ENCODE measurements around the gene GAN. TPM values are rescaled to one million over a fixed set of nuclear protein-coding genes. Genes with fewer than 3 reads are reported as not detected.

GAN gene
- polyA plus RNA-seq, 3 donors from 2014 or later: 1.3 to 2.8 (median 2.0) TPM

DNA sequence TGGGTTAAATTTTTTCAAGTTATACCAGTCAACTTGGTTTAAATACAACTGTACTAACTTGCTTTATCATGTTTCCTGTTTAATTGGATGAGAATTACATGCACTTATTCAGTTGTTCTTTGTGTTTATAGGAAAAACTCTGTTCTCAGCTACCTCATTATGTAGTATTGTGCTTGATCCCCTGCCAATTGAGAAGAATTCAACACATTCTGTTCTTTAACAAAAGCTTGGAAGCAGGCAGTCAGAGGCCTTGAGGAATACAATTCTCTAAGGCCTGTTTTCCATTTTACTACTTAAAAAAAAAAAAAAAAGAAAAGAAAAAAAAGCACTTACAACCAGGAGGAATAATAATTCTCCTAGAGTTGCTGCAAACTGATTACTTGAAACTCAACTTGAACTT, 69.2 kb downstream of the GAN start:
- Mint-ChIP-seq H3K4me3 (no peak overlapping the region), H3K36me3 (peaks cover 6 to 10% (median 7%) of the 10 kb centered on the region in 3 donors), H3K27me3 (ENCODE audit: low read depth in 3 of 3) (peaks cover 0 to 1% (median 0%) of the 10 kb centered on the region in 3 donors), H3K27ac (no peak overlapping the region), H3K4me1 (no peaks in the 10 kb centered on the region), H3K9me3 (no peaks in the 10 kb centered on the region)
- no peak for DNase-seq

GRCh38 chr16:81385031-81385756, 70.4 kb downstream of the GAN start:
- DNase-seq: no peak
- Mint-ChIP-seq H3K9me3 (no peaks in the 10 kb centered on the region), H3K27ac (no peak overlapping the region), H3K4me3 (no peak overlapping the region), H3K36me3 (peaks cover 2 to 10% (median 6%) of the 10 kb centered on the region in 3 donors), H3K27me3 (ENCODE audit: low read depth in 3 of 3) (peaks cover 0 to 1% (median 0%) of the 10 kb centered on the region in 3 donors), H3K4me1 (no peaks in the 10 kb centered on the region)

GRCh38 chr16:81388357-81388756, 73.6 kb downstream of the GAN start:
- DNase-seq: no peak
- no peaks in the 10 kb centered on the region for H3K9me3 Mint-ChIP-seq
- H3K36me3 Mint-ChIP-seq: peaks cover 0 to 19% (median 9%) of the 10 kb centered on the region in 3 donors
- H3K4me1 Mint-ChIP-seq: no peaks in the 10 kb centered on the region
- H3K27me3 Mint-ChIP-seq (ENCODE audit: low read depth in 3 of 3): peaks cover 0 to 1% (median 0%) of the 10 kb centered on the region in 3 donors
- H3K27ac Mint-ChIP-seq: no peak overlapping the region
- H3K4me3 Mint-ChIP-seq: no peak overlapping the region

GRCh38 chr16:81390840-81391239, 76.1 kb downstream of the GAN start:
- Mint-ChIP-seq H3K27ac (no peak overlapping the region), H3K4me3 (no peak overlapping the region), H3K36me3 (peaks cover 0 to 16% (median 12%) of the 10 kb centered on the region in 3 donors)

DNA sequence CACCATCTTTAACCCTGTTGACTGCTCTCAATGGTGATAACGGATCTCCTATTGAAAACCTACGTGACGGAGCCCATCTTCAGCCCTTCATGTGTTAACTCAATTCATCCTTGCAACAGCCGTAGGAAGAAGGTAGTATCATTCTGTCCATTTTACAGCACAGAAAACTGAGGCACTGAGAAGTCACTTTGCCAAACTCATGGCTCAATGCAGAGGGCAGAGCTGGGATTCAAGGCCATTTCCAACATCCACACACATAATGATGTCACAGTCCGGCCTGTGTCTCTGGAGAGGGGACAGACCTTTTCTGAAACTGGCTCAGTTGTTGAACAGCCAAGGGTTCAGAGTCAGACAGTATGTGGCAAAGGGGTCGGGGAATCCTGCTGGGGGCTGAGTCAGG, 77.2 kb downstream of the GAN start:
- no peak for DNase-seq
- no peaks in the 10 kb centered on the region for H3K9me3 Mint-ChIP-seq
- H3K4me1 Mint-ChIP-seq: no peaks in the 10 kb centered on the region
- H3K4me3 Mint-ChIP-seq: no peak overlapping the region
- peaks cover 1 to 3% (median 2%) of the 10 kb centered on the region in 3 donors for H3K27me3 Mint-ChIP-seq (ENCODE audit: low read depth in 3 of 3)
- H3K36me3 Mint-ChIP-seq: peaks cover 0 to 13% (median 8%) of the 10 kb centered on the region in 3 donors
- no peak overlapping the region for H3K27ac Mint-ChIP-seq

More at GRCh38 chr16:81390840-81391239, 76.1 kb downstream of the GAN start:
- H3K4me1 Mint-ChIP-seq: no peaks in the 10 kb centered on the region
- no peaks in the 10 kb centered on the region for H3K9me3 Mint-ChIP-seq
- peaks cover 2 to 3% (median 3%) of the 10 kb centered on the region in 3 donors for H3K27me3 Mint-ChIP-seq (ENCODE audit: low read depth in 3 of 3)
- DNase-seq: no peak

DNA sequence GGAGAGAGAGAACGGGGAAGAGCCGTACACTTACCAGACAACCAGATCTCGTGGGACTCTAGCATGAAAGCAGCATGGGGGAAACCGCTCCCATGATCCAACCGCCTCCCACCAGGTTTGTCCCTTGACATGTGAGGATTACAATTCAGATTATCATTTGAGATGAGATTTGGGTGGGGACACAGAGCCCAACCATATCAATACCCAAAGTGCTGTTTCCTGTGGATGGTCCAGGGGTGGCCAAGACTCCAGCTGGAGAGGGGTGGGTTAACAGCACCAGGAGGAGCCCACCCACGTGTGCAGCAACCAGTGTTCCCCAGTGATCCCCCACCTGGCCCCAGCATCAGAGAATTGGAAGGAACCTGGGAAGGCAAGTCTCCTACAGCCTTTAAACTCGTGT, 79.7 kb downstream of the GAN start:
- Mint-ChIP-seq H3K36me3 (peaks cover 0 to 9% (median 6%) of the 10 kb centered on the region in 3 donors), H3K4me3 (no peak overlapping the region), H3K9me3 (no peaks in the 10 kb centered on the region), H3K27me3 (ENCODE audit: low read depth in 3 of 3) (peaks cover 2 to 4% (median 3%) of the 10 kb centered on the region in 3 donors), H3K4me1 (no peaks in the 10 kb centered on the region), H3K27ac (no peak overlapping the region)
- no peak for DNase-seq

DNA sequence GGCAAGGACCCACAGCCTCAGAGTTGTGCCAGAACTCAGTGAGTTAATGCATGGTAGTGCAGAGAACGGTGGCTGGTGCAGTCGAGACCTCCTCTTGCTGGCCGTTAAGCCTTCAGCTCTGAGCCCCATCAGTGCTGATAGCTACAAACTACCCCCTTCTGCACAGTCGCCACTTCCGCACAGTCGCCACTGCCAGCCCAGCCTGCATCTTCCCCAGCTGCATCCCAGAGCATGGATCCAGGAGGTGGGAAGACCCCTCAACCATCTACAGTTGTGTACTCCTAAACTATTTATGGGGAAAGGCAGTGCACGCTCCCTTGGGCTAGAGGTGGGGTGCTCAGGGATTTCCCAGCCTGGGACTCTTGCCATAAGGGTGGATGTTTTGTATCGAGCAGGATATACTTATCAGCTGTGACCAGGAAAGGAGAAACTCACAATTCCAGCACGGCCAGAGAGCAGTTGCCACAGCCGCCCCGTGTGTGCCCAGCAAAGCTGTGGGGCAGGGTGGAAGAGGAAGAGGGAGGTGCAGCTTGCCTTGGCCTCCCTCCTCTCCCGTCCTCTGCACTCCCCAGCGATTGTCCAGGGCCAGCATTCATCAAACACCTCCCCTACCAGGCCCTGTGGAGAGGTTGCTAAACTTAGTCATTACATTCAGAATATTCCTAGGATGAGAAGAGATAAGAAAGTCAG, 80.3 kb downstream of the GAN start:
- peaks cover 0 to 9% (median 8%) of the 10 kb centered on the region in 3 donors for H3K36me3 Mint-ChIP-seq
- no peak overlapping the region for H3K4me3 Mint-ChIP-seq
- H3K9me3 Mint-ChIP-seq: no peaks in the 10 kb centered on the region
- no peak for DNase-seq
- peaks cover 2 to 7% (median 3%) of the 10 kb centered on the region in 3 donors for H3K27me3 Mint-ChIP-seq (ENCODE audit: low read depth in 3 of 3)
- H3K27ac Mint-ChIP-seq: no peak overlapping the region
- no peaks in the 10 kb centered on the region for H3K4me1 Mint-ChIP-seq

DNA sequence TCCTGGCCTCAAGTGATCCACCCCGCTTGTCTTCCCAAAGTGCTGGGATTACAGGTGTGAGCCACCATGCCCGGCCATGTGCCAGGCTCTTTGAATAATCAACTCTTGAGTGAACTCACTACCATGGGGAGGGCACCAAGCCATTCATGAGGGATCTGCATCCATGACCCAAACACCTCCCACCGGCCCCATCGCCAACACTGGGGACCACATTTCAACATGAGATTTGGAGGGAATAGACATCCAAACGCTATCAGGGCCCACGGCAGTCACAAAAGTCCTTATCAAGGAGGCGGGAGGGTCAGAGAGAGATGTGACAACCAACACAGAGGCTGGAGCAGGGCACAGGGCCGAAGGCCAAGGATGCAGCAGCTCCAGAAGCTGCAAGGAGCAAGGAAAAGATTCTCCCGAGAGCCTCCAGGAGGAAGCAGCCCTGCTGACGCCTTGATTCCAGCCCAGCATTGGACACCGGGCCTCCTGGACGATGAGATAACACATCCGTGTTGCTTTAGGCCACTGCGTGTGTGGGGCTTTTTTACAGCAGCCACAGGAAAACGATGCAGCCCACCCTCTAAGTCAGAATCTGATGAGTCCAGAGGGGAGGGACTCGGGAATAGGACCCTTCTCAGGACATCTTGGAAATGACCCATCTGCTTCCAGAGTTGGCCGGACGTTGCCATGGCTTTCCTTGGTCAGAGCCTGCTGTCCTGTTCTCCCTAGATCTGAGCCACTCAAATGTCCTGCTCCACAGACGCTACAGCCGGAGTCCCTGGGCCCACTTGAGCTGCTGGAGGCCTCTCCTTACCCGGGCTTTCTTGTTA, 82.5 kb downstream of the GAN start:
- no peak for DNase-seq
- Mint-ChIP-seq H3K27ac (no peak overlapping the region), H3K9me3 (no peaks in the 10 kb centered on the region), H3K36me3 (peaks cover 0 to 9% (median 0%) of the 10 kb centered on the region in 3 donors), H3K27me3 (ENCODE audit: low read depth in 3 of 3) (peaks cover 2 to 9% (median 3%) of the 10 kb centered on the region in 3 donors), H3K4me1 (no peaks in the 10 kb centered on the region), H3K4me3 (no peak overlapping the region)

DNA sequence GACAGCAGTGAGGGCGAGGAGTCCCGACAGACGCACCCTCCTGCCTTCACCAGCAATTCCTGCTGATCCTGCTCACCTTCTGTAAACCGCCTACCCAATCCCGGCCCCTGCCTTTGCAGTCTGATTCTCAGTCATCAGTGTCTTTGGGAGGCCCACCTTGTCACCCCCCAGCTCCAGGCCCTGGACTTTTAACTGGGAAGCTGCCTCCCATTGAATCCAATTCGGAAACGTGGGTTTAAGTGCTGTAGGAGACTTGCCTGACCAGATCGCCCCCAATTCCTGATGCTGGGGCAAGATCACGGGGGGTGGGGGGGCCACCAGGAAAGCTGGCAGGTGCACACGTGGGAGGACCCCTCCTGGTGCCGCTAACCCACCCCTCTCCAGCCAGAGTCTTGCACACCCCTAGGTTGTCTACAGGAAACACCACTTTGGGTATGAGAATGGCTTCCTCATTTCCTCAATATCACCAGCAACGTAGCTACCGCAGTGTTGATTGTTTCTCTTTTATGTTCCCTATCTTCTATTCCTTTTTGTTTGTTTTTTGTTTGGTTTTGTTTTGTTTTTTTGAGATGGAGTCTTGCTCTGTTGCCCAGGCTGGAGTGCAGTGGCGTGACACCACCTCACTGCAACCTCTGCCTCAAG, 83.2 kb downstream of the GAN start:
- no peak overlapping the region for H3K4me3 Mint-ChIP-seq
- no peak overlapping the region for H3K27ac Mint-ChIP-seq
- peaks cover 2 to 9% (median 3%) of the 10 kb centered on the region in 3 donors for H3K27me3 Mint-ChIP-seq (ENCODE audit: low read depth in 3 of 3)
- peaks cover 0 to 9% (median 0%) of the 10 kb centered on the region in 3 donors for H3K36me3 Mint-ChIP-seq
- no peaks in the 10 kb centered on the region for H3K4me1 Mint-ChIP-seq
- H3K9me3 Mint-ChIP-seq: no peaks in the 10 kb centered on the region
- DNase-seq: no peak

DNA sequence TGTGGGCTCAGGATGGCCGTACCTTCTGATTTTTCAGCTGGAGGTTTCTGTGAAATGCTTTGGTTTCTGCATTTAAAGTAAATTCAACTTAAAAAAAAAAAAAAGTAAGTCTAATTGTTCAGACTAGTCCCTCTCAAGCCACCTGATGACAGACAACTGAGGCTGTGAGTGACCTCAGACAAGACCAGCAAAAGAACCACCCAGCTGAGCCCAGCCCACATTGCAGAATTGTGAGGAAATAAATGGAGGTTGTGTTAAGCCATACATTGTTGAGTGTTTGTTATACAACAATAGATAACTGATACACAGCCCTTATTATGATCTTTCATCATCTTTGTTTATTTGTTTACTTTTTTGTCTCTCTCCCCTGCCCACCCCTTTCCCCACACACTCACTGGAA, 85.1 kb downstream of the GAN start:
- DNase-seq: no peak
- Mint-ChIP-seq H3K36me3 (peaks cover 0 to 3% (median 0%) of the 10 kb centered on the region in 3 donors), H3K4me3 (no peak overlapping the region), H3K4me1 (peaks cover 0 to 3% of the 10 kb centered on the region in 2 donors), H3K27ac (peak overlapping the region in 1 of 6 donors; percentile 4), H3K9me3 (no peaks in the 10 kb centered on the region), H3K27me3 (ENCODE audit: low read depth in 3 of 3) (peaks cover 3 to 8% (median 7%) of the 10 kb centered on the region in 3 donors)

GRCh38 chr16:81401035-81401950, 86.5 kb downstream of the GAN start:
- H3K27ac Mint-ChIP-seq: no peak overlapping the region
- H3K27me3 Mint-ChIP-seq (ENCODE audit: low read depth in 3 of 3): peaks cover 0 to 8% (median 7%) of the 10 kb centered on the region in 3 donors
- H3K4me3 Mint-ChIP-seq: no peak overlapping the region
- no peak for DNase-seq
- H3K9me3 Mint-ChIP-seq: no peaks in the 10 kb centered on the region
- peaks cover 0 to 3% of the 10 kb centered on the region in 2 donors for H3K4me1 Mint-ChIP-seq
- H3K36me3 Mint-ChIP-seq: peaks cover 0 to 3% (median 0%) of the 10 kb centered on the region in 3 donors

GRCh38 chr16:81403208-81403600, 88.4 kb downstream of the GAN start:
- H3K4me1 Mint-ChIP-seq: peaks cover 0 to 3% of the 10 kb centered on the region in 2 donors
- peak overlapping the region in 3 of 6 donors; percentile 39 to 81 (median 46) for H3K27ac Mint-ChIP-seq
- H3K9me3 Mint-ChIP-seq: no peaks in the 10 kb centered on the region
- H3K36me3 Mint-ChIP-seq: peaks cover 0 to 3% (median 0%) of the 10 kb centered on the region in 3 donors
- DNase-seq: no peak
- H3K27me3 Mint-ChIP-seq (ENCODE audit: low read depth in 3 of 3): peaks cover 0 to 9% (median 7%) of the 10 kb centered on the region in 3 donors
- no peak overlapping the region for H3K4me3 Mint-ChIP-seq

All from immature natural killer cell (primary cell).